HG02884 (cell line): ENCODE measurements around the gene CGB8.
"Not testable (repeated sequence)": the region's sequence is repeated elsewhere in the genome, so short reads cannot be mapped to it uniquely, and the experiment has no call there.

Source experiments
- ATAC-seq: cut with Tn5 transposase; IDR thresholded peaks from one replicate; pipeline ENCODE4 v1.9.1; 2021; ENCODE audit warnings: mild to moderate bottlenecking, moderate library complexity; ENCODE audit not compliant: unreplicated experiment

Gene CGB8

DNA sequence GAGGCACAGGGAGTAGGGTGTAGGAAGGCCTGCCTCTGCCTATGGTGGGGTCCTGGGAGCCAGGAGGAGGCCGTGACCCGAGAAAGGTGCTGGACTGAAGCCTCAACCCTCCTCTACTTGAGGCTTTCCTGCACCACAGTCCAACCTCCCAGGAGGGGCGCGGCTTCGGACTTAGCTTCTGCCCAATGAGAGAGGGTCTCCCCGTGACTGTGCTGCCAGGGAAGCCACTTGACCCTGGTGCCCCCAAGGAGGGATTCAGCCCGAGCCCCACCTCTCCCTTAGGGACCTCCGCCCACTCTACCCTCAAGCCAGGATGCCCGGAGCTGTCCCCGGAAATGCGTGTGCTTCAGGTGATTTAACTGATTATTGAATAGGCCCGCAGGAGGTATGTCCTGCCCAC lies at the start of gene CGB8:
CGB8 (minus strand) TSS at position 101 of the 400 bp plus-strand sequence. CDS start 372 bp downstream, outside the sequence.
- ATAC-seq = not testable (repeated sequence)

DNA sequence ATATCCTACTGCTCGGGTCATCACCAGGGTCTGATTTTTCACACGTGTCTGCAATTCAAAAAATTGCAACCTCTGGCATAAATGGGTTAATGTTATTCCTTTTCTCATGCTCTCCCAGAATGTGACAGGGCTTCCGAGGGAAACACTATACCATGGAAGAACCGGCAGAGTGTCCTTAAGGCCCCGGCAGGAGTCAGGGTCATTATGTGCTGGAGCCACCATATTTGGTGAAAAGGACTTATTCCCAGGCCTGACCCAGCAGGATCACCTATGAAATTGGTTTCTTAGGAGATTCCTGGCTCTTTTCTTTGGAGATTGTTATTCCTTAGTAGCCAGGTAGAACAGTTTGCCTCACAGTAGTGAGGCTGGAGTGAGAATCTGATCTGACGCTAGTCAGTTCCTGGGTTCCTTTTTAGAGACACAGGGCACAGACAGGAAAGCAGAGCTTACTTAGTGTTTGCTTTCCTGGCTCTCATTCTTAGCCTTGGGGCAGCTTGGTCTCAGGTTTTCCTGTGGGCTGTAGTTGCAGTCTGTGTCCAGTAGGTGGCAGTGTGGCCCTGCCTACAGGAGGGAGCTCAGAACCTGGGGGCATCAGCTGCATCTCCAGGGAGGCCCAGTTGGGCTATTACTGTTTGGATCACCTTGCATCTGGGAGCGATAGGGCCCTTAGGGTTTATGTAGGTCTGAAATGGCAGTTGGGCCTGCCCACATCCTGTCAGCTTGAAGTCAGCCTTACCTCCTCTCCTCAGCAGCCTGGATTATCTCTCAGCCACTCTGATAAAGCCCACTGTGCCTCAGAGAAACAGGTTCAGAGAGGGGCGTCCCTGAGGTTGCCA lies 48.8 kb upstream of the CGB8 start:
- no peak for ATAC-seq

DNA sequence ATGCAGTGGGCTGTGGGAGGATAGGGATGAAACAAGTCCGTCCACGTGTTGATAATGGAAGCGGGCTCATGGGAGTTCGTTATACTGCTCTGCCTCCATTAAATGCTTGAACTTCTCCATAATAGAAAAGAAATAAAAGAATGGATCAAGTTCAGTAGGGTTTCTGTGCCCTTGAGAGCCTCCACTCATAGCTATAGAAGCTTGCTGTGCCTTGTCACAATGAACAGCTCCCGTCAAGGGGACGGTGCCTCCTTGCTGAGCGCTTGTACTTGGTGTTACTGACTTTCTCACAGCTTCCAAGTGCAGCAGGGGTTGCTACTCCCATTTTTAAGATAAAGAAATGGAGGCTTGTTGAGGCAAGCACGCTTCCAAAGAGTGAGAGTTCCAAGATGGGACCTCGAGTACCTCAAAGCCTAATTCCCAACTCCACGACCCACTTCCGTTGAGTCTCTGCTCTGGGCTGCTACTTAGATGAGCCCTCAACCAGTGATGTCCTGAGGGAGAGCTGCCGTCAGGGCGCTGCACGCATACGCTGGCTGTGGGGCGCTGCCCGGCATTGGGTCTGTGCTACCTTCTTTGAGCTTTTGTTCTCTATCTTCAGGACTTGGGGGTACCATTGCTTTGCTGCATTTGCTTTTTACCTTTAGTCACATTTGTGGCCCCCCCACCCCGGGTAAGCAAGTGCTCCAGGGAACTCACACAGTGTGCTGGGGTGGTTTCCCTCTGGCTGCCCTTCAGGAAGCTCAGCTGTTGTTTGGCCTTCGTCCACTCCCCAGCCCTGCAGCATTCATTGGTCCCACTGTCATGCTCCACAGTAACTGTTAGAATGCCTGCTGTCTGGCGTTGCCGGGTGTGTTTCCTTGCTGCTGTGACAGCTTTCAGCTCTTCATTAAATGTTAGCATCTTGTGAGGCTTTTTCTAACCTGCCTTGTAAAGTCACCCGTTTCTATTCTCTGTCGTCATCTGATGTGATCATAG lies 45.9 kb upstream of the CGB8 start:
- ATAC-seq = no peak

DNA sequence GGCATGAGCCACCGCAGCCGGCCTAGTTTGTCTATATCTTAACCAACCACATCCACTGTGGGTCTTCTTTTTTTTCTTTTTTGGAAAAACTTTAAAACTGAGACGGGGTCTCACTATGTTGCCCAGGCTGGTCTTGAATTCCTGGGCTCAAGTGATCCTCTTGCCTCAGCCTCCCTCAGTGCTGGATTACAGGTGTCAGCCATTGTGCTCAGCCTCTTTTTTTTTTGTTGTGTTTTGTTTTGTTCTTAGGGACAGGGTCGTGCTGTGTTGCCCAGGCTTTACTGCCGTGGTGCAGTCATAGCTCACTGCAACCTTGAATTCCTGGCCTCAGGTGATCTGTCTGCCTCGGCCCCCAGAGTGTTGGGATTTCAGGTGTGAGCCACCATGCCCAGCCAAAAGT lies 43.8 kb upstream of the CGB8 start:
- no peak for ATAC-seq

DNA sequence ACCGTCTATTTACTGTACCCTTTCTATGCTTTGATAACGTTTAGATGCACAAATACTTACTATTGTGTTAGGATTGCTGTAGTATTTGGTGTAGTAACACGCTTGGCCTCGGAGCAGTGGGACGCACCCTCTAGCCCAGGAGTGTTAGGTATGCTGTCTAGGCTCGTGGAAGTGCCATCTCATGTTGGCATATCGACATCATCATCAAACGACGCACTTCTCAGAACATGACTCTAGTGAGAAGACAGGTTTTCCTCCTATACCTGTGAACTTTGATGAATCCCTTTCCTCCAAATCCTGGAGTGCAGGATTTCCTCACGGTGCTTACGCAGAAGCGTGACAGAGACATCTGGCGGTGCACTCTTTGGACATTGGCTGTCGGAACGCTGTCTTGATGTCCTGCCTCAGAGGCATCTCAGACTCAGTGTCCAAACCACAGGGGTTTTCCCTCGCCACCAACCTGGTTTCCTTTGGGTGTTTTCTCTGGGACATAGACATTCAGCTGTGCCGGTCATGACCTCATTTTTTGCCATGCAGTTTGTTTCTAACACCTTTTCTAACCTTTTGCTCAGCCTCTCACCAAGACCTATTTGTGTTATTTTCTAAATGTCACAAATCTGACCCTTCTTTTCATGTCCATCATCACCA lies 42.6 kb upstream of the CGB8 start:
- no peak for ATAC-seq

DNA sequence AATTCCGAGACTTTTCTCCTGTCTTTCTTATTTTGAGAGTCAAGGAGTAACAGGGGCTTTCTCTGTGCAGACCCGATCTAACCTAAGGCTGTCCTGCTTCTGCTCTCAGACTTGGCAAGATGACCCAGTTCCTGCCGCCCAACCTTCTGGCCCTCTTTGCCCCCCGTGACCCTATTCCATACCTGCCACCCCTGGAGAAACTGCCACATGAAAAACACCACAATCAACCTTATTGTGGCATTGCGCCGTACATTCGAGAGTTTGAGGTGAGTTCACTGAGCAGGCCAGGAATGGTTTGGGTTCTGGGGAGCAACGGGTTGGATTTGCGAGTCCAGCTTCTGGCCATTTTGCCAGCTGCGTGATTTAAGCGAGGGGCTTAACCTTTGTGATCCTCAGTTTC lies 37.4 kb upstream of the CGB8 start:
- no peak for ATAC-seq

DNA sequence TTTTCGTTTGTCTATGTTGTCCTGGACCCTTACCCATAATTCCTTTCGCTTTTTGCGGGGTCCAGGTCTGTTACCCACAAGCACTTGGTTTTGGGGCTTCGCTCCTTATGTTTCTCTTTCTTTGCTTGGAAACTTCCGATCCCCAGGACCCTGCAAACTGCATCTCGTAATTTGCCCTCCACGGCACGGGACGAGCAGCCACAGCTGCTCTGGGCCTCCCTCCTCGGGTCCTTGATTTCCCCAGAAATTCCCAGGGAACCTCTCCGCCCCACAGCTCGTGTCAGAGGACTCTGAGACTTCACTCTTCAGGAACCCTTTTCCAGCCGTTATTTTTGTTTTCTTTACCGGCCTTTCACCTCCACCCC lies 36.9 kb upstream of the CGB8 start:
- no peak for ATAC-seq

DNA sequence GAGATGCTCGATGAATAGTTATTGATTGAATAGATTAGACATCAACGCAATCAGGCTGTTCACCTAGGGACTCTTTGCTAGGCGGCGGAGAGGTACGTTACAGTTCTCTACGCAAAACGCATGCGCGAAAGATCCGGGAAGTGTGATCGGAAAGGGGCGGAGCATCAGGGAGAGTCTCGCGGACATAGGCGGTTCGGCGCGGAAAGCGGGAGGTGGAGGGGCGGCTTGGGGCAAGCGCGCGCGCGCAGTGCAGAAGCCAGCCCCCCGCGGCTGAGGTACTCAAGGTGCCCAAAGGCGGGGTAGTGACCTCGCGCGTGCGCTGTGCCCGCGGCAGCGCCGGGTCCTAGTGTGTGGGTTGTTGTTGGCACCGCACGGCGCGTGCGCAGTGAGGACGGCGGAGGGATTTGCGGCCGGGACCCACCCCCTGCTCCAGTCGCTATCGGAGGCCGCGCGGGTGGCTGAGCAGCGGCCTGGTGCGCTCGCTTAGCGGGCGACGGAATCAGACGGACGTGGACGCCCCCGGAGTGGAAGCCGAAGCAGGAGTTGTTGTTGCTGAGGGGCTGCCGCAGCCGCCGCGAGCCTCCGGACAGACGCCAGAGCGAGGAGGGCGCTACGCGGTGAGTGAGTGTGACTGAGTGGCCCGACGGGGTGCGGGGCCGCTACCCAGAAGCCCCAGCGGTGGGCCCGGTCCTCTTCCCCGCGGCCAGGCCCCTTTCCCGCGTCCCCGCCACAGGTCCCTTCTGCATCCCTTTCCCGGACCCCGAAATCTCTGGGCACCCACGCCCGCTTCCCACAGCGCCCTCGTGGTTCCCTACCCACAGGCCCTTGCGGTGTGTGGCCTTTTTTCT lies 36.3 kb upstream of the CGB8 start, which contains the start of gene SNRNP70:
SNRNP70 (plus strand) TSS at position 432 of the 848 bp plus-strand sequence. CDS start 964 bp downstream, outside the sequence.
- ATAC-seq = no peak

DNA sequence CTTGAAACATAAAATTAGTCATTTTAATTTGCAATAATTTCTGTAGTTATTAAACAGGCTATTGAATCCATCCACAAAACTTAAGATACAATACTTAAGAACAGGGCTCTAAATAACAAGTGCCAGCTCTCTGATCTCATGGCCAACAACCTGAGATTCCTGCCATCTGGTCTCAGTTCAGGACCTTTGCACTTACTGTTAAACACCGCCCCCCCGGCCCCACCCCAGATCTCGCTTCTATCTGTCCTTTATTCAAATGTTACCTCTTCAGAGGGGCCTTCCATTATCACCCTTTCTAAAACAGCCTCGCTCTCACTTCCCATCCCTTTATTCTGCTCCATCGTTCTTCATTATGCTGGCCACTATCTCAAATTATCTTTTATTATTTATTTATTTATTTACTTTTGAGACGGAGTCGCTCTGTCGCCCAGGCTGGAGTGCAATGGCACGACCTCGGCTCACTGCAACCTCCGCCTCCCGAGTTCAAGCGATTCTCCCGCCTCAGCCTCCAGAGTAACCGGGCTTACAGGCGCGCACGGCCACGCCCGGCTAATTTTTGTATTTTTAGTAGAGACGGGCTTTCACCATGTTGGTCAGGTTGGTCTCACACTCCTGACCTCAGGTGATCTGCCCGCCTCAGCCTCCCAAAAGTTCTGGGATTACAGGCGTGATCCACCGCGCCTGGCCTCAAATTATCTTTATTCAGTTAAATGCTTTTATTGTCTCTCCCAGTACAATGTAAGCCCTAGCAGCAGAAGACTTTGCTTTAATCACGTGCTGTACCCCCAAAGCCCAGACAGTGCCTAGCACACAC lies 35.5 kb upstream of the CGB8 start:
- no peak for ATAC-seq

DNA sequence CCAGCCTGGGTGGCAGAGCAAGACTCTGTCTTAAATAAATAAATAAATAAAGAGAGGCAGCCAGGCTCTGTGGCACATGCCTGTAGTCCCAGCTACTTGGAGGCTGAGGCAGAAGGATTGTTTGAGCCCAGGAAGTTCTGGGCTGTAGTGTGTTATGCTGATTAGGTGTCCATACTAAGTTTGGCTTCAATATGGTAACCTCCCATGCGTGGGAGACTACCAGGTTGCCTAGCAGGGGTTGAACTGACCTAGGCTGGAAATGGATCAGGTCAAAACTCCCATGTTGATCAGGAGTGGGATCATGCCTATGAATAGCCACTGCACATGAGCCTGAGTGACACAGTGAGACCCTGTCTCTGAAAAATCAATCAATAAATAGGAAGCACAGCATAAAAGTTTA lies 32.4 kb upstream of the CGB8 start:
- ATAC-seq = no peak

DNA sequence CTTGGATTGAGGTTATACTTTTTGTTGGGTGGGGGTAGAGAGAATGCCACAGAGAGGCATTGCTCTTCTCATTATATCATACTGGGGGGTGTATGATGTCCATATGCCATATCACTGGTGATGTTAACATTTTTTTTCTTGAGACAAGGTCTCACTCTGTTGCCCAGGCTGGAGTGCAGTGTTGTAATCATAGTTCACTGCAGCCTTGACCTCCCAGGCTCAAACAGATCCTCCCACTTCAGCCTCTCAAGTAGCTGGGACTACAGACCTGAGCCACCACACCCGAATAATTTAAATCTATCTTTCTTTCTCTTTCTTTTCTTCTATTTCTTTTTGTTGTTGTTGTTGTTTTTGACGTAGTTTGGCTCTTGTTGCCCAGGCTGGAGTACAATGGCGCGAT lies 31.5 kb upstream of the CGB8 start:
- ATAC-seq = no peak

DNA sequence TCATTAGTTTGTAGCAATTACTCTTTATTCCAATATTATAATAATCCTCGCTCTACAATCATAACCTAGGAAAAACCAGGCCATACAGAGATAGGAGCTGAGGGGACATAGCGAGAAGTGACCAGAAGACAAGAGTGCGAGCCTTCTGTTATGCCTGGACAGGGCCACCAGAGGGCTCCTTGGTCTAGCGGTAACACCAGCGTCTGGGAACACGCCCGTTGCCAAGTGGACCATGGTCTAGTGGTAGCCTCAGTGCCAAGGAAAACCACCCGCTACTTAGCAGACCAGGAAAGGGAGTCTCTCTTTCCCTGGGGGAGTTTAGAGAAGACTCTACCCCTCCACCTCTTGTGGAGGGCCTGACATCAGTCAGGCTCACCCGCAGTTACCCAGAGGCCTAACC lies 26.0 kb upstream of the CGB8 start:
- not testable (repeated sequence) for ATAC-seq

DNA sequence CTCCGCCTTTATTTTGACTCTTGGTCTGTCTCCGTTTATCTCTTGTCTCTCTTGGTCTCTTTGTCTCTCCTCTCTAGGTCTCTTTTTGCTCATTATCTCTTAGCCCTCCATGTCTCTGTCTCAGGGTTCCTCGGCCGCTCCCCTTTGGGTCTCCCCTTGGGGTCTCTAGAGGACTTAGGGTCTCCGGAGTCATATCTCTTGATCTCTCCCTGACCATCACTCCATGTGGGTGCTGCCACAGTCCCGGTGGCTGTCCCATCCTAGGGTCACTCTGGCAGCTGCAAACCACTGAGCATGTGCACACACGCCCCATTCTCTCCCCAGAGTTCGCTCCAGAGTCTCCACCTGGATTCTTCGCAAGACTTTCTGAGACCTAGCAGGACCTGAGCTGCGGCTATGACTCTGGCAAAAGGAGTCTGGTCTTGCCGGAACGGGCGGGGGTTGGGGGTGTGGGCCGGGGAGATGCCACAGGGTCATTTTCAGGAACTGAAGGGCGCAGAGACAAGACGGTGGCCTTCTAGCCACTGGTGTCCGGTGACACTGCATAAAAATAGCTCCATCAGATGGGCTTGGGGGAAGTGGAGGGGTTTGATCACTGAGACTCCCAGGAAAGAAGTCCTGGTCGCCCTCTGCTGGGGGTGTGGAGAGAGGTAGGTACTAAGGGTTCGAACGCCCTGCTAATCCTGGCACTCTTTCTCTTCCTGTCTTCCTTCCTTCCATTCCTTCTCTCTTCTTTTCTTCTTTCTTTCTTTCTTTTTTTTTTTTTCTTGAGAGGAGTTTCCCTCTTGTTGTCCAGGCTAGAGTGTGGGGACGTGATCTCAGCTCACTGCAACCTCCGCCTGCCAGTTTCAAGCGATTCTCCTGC lies 24.8 kb upstream of the CGB8 start:
- ATAC-seq = no peak

DNA sequence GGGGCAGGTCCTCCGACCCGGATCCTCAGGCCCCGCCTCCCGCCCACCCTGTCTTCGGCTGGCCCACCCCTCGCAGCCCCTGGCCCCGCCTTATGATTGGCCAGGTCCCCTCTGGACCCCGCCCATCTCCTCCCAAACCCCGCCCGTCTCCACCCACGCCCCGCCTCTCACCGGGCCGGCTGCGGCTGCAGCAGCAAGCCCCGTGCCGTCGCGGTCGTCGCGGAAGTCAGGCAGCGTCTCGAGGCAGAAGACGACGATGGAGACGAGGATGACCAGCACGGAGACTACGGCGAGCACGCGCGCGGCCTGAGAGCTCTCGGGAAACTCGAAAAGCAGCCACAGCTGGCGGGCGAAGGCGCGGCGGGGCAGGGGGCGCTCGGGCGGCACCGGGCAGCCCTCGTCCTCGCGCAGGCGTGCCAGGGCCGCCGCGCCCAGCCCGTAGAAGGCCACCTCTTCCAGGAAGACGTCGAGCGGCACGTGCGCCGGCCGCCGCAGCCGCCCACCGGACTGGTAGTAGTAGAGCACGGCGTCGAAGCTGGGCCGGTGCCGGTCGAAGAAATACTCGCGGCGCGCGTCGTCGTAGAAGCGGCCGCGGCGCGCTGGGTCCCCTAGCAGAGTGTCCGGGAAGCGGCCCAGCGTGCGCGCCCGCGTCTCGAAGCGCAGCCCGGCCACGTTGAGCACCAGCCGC lies 23.1 kb upstream of the CGB8 start:
- no peak for ATAC-seq

DNA sequence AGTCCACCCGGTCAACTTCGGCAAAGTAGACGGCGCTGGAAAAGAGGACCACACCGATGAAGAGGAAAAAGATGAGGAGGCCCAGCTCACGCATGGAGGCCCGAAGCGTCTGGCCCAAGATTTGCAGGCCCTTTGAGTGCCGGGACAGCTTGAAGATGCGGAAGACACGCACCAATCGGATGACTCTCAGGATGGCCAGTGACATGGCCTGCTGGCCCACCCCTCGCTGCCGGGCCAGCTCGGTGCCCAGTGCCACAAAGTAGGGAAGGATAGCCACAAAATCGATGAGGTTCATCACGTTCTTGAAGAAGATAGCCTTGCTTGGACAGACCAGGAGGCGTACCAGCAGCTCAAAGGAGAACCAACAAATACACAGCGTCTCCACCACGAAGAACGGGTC lies 21.5 kb upstream of the CGB8 start:
- no peak for ATAC-seq

DNA sequence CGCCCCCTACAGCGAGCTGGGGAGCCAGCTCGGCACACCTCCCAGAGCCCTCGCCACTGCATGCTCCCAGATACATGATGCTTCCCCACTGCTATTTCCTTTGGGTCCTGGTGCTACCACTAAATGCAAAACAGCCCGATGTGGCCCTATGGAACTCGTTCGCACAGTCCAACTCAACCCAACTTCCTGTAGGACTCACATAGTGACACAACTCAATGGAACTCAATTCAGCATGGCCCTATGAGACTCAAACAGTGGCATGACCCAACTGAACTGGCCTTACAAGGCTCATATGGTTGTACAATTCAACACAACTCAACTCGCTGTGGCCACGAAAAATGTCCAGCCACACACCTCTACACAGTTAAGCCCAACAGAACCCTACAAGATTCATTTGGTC lies 20.1 kb upstream of the CGB8 start:
- no peak for ATAC-seq

DNA sequence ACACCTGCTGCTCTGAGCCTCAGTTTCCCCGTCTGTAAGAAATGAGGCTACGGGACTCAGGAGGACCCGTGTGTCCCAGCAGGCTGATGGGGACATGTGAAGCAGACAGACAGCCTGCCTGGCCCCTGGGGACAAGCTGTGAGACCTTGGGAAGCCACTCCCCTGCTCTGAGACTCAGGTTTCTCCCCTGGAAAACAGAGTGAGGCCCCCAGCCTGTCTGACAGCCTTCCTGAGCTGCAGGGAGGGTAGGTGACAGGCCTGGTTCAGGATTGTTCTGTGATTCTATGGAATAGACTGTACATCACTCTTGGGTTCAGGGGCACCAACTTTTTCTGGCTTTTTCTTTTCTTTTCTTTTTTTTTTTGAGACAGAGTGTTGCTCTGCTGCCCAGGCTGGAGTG lies 18.6 kb upstream of the CGB8 start:
- ATAC-seq = no peak

DNA sequence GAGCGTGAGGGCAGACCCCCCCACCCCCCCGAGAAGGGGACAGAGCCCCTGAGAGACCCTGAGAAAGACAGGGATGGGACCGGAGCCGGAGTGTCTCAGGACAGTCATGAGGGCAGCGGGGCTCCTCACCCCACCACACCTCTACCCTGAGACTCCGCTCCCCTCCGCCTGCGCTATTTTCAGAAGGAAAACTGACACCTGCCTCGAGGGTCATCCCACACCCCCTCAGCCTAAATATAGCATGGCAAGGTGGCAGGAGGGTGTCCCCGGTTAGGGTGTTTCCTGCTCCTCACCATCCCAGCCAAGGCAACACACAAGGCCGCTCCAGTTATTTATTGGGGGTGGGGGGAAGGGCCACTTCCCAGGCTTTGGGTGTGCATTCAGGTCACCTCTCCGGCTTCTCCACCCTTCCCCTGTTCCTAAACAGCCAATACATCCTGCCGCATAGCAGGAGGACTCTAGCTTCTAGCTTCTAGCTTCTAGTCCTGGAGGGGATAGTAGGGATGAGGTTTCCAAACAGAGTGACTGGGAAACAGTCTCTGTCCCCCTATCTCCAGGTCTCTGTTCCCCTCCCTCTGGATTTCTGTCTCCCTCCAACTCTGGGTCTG lies 17.1 kb upstream of the CGB8 start:
- no peak for ATAC-seq
